GM12878 (cell line): ENCODE data around the gene ZSWIM9. TPM values are rescaled to one million over a fixed set of nuclear protein-coding genes. Genes with fewer than 3 reads are reported as not detected.
A peak's percentile ranks its signal among the peaks of the same experiment; 100 is the strongest.

ENCODE experiments used
- CBX5 ChIP-seq: sonication (generic); IDR thresholded peaks from 2 replicates; pipeline ENCODE4 v1.6.1; 2016; ENCODE audit warnings: low read depth, moderate library complexity, mild to moderate bottlenecking, inconsistent platforms
- CEBPB ChIP-seq, 2 experiments: fragments of 150-350 bp in 1 of 2; IDR thresholded peaks; 2 replicates each; pipeline ENCODE4 v1.6.1; 2012 to 2014; ENCODE audit warnings: low read depth in 2 of 2, low read length in 2 of 2, borderline replicate concordance in 1 of 2, inconsistent platforms in 1 of 2
- CEBPZ ChIP-seq: fragments of 150-350 bp; IDR thresholded peaks from 2 replicates; pipeline ENCODE4 v1.6.1; 2016; ENCODE audit warnings: low read depth, low read length
- CHD1 ChIP-seq: IDR thresholded peaks from 2 replicates; pipeline ENCODE4 v1.6.1; 2012; ENCODE audit warnings: low read depth, low read length, improper control_type of control experiment
- IRF5 ChIP-seq: fragments of 450-650 bp; IDR thresholded peaks from 2 replicates; pipeline ENCODE4 v1.6.1; 2017; ENCODE audit warnings: borderline replicate concordance
- LARP7 ChIP-seq: fragments of 450-650 bp; IDR thresholded peaks from 2 replicates; pipeline ENCODE4 v1.6.1; 2017; ENCODE audit warnings: mild to moderate bottlenecking
- MLLT1 ChIP-seq: fragments of 450-650 bp; IDR thresholded peaks from 2 replicates; pipeline ENCODE4 v1.6.1; 2016; ENCODE audit warnings: mild to moderate bottlenecking
- MXI1 ChIP-seq: fragments of 150-350 bp; IDR thresholded peaks from 2 replicates; pipeline ENCODE4 v1.6.1; 2011; ENCODE audit warnings: low read depth, mild to moderate bottlenecking, inconsistent platforms, low read length, improper control_type of control experiment
- MYB ChIP-seq: fragments of 150-350 bp; IDR thresholded peaks from 2 replicates; pipeline ENCODE4 v1.6.1; 2014; ENCODE audit warnings: mild to moderate bottlenecking, low read depth, low read length, borderline replicate concordance
- NBN ChIP-seq: fragments of 450-650 bp; IDR thresholded peaks from 2 replicates; pipeline ENCODE4 v1.6.1; 2016
- PAX5 ChIP-seq: IDR thresholded peaks from 2 replicates; pipeline ENCODE4 v1.6.1; 2011; ENCODE audit warnings: low read depth, low read length, borderline replicate concordance
- PBX3 ChIP-seq: IDR thresholded peaks from 2 replicates; pipeline ENCODE4 v1.6.1; 2011; ENCODE audit warnings: mild to moderate bottlenecking, low read depth, low read length, moderate library complexity; ENCODE audit not compliant: insufficient replicate concordance
- POLR2AphosphoS5 ChIP-seq: IDR thresholded peaks from 2 replicates; pipeline ENCODE4 v1.6.1; 2011; ENCODE audit warnings: mild to moderate bottlenecking, low read length, inconsistent platforms
- RAD51 ChIP-seq: fragments of 450-650 bp; IDR thresholded peaks from 2 replicates; pipeline ENCODE4 v1.6.1; 2016; ENCODE audit warnings: moderate library complexity, mild to moderate bottlenecking, inconsistent platforms
- SPI1 ChIP-seq: IDR thresholded peaks from 2 replicates; pipeline ENCODE4 v1.6.1; 2011; ENCODE audit warnings: low read depth, mild to moderate bottlenecking, low read length, moderate library complexity, borderline replicate concordance; ENCODE audit not compliant: insufficient read depth
- SUPT20H ChIP-seq: IDR thresholded peaks from 2 replicates; pipeline ENCODE4 v1.6.1; 2011; ENCODE audit warnings: low read depth, mild to moderate bottlenecking, low read length, moderate library complexity, borderline replicate concordance; ENCODE audit not compliant: control insufficient read depth
- YY1 ChIP-seq: IDR thresholded peaks from 2 replicates; pipeline ENCODE4 v1.6.1; 2011; ENCODE audit warnings: low read depth, mild to moderate bottlenecking, low read length
- ZBTB4 ChIP-seq: fragments of 450-650 bp; formaldehyde crosslinking; IDR thresholded peaks from 2 replicates; pipeline ENCODE4 v1.4.0; 2022; ENCODE audit warnings: mild to moderate bottlenecking, moderate library complexity
- polyA plus RNA-seq, 11 experiments: library from polyadenylated mRNA; depleted of rRNA in 4 of 11; unstranded in 6 of 11; stranded (reverse) in 5 of 11; fragments of >200 nt; fragmentation: Nextera tagmentation in 4 of 11; fragmentation: Illumina TruSeq in 1 of 11; extraction: Ambion mirVana in 4 of 11; extraction: Trizol in 1 of 11; gene quantifications; 1 replicate in 1 of 11; 2 replicates in 10 of 11; pipeline versions ENCODE4 v1.2.1 to v1.2.3, GENCODE V29; 2011 to 2016; ENCODE audit warnings: inconsistent platforms in 2 of 11, missing spikeins in 2 of 11, low read depth in 1 of 11
- total RNA-seq, 4 experiments: library from RNA; depleted of rRNA in 3 of 4; stranded (reverse); fragments of >200 nt in 3 of 4; fragmentation: Illumina TruSeq in 1 of 4; extraction: Trizol in 1 of 4; gene quantifications; 2 replicates each; pipeline versions ENCODE4 v1.2.1 to v1.2.3, GENCODE V29; 2013 to 2021

Gene ZSWIM9
- total and polyA plus RNA-seq, 10 of the 15 experiments (the other 5 are each of a cell fraction or from before 2014, with no cell fraction given): 0.29 to 6.2 (median 1.4) TPM; not detected in 1

GRCh38 chr19:48203794-48204628 lies 33.5 kb downstream of the ZSWIM9 start (continued):
- 0 out of 2 replicates have a peak, but pooled peaks have one; percentile 32 for TF ChIP-seq MLLT1
- TF ChIP-seq SPI1: no peak
- peak; percentile 68; the same call in 1 of the 2 replicates for TF ChIP-seq POLR2AphosphoS5
- 0 out of 2 replicates have a peak, but pooled peaks have one; percentile 64 for TF ChIP-seq ZBTB4 (CRISPR knock-in tag)
- TF ChIP-seq CHD1: no peak
- peak; percentile 38 for TF ChIP-seq PBX3
- TF ChIP-seq RAD51: no peak
- TF ChIP-seq PAX5: no peak
- no peak for TF ChIP-seq MYB
- TF ChIP-seq NBN: 0 out of 2 replicates have a peak, but pooled peaks have one; percentile 36
- no peak for TF ChIP-seq CEBPB (IDR thresholded peaks at IDR 0.05; ENCODE audit: borderline replicate concordance in 1 of 2, low read depth in 2 of 2, low read length in 2 of 2)
- peak; percentile 69; the same call in 1 of the 2 replicates for TF ChIP-seq MXI1
- no peak for TF ChIP-seq SUPT20H
- TF ChIP-seq YY1: peak; percentile 63
- no peak for TF ChIP-seq IRF5
- peak; percentile 27; the same call in 1 of the 2 replicates for TF ChIP-seq LARP7
- TF ChIP-seq CEBPZ: no peak
- TF ChIP-seq CBX5: no peak
